GM19468 (cell line): Measurements from ENCODE around the gene LGSN.
"Not testable (repeated sequence)": the region's sequence is repeated elsewhere in the genome, so short reads cannot be mapped to it uniquely, and the experiment has no call there.

Experiments
- ATAC-seq: cut with Tn5 transposase; IDR thresholded peaks from one replicate; pipeline ENCODE4 v1.9.1; 2021; ENCODE audit warnings: mild to moderate bottlenecking, moderate library complexity, moderate number of reproducible peaks; ENCODE audit not compliant: unreplicated experiment; ENCODE audit errors: extremely low read depth

LGSN gene

DNA sequence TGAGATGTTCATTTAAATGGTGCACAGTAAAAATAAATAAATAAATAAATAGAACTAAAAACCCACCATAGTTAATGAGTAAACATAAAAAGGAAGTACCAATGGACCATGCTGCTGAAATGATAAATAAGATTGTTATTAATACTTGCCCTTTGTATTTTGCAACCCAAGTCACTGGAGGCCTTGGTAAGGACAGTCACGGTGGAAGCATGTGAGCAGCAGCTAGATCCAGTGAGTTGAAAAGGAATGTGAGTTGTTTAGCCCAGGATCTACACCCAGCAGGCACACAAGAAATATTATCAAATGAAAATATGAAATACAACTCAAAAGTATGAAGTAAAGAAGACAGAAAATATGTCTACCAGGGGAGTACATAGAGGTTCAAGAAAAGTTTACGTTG, 6.7 kb downstream of the LGSN start:
- no peak for ATAC-seq

DNA sequence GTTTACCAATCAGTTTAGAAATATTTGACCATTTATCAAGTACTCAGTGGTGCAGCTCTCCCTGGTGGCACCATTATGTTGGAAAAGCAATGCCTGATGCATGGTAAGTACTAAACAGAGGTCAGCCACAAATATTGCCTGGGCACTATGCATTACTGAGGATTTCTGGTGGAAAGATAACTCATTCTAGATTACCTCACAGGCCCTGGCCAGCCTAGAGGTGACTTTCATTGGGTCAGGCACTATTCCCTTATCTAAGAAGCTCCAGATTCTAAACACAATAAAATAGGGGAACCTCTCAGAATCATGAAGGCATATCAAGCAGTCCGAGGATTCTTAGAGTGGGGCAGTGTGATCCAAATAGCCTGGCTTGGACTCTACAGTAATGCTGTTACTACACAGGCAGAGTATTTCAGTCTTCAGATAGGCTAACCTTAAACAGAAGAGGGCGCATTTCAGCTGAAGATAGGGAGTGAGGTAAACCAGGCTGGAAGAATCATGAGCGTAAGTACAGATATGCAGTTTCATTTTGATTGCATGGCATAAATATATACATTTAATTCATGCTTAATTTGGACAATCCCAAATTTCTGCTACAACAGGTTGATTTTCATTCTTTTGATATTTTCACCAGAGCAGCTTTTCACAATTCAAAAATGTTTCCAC, 12.1 kb downstream of the LGSN start:
- no peak for ATAC-seq

DNA sequence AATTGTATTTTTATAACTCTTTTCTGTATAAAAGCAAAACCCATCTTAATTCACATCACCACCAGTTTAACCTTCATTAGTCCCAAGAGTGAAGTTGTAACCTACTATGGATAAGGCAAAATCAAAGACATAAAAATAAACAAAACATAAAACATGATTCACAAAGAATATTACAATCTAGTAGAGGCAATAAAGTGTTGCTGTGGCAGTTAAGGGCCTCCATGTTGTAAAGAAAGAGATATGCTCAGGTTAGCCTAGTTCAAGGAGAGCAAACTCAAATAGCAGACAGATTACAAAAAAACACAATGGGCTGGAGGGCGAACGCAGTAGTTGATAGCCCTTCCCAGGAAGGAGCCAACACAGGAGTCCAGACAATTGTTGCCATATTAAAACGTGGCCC, 13.4 kb downstream of the LGSN start:
- no peak for ATAC-seq

DNA sequence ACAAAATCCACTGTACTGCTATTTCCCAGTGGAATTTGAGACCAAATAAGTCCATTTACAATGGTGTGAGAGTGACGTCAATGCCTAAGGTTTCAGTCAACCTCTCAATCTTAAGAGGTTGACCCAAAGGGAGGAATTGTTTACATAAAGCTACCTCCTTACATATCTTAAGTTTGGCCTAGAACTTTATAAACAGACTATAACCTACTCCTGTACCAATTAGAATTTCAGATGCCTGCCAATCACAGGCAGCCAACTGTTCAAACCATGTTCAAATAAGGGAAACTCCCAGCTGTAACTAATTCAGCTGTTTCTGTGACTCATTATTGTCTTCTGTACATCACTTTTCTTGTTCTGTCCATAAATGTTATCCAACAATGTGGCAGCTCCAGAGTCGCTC, 14.5 kb downstream of the LGSN start:
- ATAC-seq: no peak

DNA sequence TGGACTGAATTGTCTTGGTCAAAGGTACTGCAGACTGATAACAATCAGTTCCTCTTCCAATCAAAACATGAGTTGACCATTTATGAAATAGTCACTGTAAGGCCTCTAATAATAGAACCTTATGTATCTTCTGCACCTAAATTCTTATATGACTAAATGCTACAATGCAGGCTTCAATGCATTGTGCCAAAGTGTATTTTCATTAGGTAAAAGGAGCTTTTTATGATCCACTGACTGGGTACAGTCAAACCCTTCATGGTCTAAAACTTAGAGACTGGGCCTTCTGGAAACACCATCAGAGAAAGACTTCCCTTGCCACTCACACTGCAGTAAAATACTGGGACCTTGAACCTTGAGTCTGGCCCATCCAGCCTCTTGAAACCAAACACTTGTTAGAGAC, 16.3 kb downstream of the LGSN start:
- ATAC-seq: no peak

DNA sequence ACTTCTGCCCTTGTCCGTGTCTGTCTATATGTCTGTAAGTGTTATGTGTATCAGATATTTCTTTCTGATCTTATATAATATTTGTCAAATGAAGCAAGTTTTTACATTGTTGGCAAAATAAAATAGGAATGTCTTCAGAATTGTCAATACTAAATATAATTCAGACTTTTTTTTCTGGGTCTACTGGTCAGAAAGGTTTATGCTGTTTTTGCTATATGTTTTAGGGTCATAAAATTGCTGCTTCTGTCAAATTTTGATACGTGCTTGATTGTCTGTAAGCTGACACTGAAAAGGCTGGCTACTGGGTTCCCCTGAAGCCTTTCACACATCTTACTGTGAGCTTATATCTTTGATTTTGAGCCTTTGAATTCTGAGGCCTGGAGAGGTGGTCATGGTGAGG, 20.1 kb downstream of the LGSN start:
- ATAC-seq: no peak

DNA sequence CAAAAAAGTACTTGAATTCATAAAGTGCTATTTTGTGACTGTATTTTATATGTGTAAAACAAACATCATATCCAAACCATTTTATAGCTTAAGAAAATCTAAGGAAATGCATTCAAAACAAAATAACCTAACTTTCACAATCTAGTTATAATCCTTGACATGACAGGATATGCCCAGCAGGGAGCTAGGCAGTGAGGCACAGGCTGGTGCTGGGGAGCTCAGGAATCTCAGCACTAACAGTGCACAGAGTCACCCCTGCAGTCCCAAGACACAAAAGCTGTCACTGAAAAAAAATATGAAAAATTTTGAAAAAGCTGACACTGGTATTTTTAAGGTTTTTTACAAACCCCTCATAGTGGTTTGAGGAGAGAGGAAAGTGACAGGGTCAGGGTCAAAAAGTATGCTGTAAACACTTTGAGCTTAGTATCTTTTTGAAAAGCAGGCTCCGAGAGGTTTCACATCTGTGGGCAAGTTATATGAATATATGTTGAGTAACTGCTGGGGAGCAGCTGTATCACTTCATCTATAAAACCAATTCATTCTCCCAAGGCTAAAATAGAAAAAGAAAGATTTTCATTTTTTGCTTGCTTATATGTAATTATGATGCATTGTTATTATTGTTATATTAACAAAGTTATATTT, 24.1 kb downstream of the LGSN start:
- ATAC-seq: no peak

DNA sequence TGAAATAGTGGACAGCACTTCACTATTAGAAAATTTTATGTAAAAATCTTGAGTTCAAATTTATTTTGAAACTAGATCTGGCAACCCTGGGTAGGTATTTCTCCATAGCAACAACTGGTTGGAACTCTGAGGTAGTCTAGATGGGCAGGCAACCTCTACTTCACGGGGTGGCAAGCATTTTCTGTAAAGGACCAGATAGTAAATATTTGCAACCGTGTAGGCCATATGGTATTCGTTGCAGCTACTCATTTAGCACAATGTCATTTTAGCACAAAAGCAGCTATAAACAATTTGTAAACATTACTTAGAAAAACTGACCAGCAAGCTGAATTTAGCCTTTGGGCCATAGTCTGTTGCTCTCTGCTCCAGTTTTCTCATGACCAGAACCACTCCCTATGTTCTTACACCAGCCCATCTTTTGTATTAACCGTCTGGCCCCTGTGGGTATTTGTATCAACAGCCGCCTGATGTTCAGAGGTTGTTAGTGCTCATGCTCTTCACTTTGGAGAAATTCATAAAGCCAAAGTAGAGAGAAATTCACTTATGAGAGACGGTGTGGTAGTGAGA, 29.2 kb downstream of the LGSN start:
- ATAC-seq: no peak

DNA sequence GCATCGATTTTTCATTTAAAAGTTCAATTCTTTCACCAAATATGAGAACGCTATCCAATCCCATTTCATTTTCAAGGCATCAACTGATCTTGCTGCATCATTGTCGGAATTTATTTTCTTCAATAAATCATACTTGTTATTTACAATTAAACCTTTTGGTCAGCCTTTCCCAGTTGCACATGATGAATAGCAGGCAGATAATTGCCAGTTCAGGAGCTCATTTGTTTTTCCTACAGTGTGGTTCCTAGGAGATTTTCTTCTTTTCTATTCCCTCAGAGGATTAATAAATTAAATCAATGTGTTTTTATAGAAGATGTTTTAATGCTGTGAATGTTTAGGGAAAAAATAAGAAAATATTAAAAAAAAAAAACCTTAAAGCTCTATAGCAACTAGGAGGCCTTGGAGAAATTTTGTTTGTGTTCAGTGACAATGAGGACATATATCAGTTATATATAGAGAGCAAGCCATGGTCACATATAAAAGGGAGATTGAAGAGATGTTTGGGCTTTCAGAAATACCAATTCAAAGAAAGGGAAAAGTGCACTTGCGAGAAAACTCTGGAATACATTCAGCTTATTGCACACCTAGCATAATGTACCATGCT, 30.4 kb downstream of the LGSN start:
- ATAC-seq: no peak

DNA sequence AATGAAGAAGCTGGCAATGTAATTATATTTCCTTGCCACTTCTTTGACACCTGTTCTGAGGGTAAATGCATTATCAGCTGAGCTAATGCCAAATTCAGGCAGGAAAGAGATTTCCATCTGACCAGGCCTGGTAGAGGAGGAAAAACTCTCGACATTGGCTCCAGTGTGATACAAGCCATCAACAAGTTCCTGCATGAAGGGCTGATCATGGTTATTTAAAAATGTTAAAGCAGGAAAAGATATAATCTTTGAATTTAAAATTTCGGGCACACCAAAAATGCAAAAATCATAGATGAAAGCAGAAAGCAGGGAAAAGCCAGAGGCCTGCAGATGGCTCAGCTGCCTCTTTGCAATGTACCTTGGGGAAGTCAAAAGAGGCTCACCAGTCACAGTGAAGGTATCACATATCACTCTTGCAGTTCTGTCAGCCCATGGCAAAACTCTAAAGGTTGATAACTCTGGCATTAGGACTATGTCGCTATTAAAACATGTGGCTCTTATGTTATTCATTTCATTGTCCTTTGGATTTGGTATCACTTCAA, 39.1 kb downstream of the LGSN start:
- ATAC-seq: no peak

DNA sequence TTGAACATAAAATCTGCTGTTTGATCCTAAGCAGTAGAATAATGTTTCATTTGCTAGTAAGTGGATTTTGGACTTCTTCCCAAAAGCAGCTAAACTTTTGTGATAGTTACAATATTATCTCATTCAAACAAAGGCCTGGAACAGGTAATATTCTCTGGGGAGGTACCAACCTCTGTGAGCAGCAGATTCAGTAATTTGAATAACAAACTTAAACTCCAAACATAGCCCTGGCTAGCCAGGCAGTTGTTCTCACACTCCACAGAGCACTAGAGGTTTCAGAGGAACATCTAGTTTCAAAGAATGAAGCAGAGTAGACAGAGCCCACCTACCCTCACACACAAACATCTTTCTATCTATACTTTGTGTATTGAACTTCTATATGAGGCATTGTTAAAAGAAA, 40.9 kb downstream of the LGSN start:
- no peak for ATAC-seq

DNA sequence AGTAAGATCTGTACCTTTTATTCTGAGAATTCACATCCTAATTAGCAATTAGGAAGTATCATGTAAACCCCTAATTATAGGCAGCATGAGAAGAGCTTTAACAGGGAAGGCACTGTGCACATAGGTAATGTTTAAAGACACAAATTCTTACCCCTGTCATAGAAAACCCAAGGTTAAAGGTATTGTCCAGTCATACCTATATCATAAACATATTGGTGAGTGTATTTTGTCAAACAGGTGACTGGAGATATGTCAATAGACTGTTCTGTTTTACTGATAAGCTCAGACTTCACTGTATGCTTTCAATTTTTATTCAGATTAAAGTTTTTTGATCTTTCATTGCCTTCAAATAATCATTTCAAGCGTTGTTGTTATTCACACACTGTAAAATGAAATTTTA, 43.8 kb downstream of the LGSN start:
- no peak for ATAC-seq

DNA sequence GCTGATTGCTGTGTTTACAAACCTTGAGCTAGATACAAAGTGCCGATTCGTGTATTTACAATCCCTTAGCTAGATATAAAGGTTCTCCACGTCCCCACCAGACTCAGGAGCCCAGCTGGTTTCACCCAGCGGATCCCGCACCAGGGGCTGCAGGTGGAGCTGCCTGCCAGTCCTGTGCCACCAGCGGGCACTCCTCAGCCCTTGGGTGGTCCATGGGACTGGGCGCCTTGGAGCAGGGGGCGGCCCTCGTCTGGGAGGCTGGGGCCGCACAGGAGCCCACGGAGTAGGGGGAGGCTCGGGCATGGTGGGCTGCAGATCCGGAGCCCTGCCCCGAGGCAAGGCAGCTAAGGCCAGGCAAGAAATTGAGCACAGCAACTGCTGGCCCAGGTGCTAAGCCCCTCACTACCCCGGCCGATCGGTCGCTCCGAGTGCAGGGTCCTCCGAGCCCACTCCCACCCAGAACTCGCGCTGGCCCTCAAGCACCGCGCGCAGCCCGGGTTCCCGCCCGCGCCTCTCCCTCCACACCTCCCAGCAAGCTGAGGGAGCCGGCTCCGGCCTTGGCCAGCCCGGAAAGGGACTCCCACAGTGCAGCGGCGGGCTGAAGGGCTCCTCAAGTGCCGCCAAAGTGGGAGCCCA, 44.9 kb downstream of the LGSN start:
- not testable (repeated sequence) for ATAC-seq

DNA sequence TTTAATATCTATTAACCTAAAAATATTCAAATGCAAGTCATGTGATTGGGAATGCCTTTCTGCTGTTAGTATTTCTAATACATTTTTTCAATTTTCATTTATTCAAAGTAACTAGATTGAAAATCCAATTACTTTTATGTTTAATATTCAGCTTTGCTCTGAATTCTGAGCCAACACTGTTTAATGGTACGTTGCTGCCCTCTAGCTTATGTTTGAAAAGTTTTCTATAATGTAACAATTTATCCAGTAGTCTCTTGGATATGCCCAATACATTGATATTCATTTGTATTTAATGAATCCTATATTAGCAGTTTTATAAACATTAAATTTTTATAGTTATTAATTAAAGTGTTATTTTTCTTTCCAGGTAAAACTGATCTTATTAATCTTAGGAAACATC, 47.4 kb downstream of the LGSN start:
- ATAC-seq: no peak

DNA sequence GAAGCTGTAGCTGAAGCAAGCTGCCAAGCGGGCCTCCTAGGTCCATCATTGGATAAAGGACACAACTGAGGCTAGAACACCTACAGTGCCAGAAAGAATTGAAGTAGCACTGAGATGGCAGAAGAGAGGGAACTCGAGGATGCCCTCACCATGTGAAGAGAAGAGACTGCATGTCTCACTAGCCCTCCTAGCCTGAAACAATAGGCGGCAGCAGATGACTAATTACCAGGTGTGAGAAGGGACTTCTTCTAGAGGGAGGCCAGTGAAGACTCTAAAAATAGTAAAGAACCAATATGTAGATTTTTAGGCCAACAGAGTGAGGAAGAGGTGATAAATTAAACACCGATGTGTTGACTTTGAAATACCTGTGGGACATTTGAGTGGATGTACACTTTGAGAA, 50.3 kb downstream of the LGSN start:
- no peak for ATAC-seq

DNA sequence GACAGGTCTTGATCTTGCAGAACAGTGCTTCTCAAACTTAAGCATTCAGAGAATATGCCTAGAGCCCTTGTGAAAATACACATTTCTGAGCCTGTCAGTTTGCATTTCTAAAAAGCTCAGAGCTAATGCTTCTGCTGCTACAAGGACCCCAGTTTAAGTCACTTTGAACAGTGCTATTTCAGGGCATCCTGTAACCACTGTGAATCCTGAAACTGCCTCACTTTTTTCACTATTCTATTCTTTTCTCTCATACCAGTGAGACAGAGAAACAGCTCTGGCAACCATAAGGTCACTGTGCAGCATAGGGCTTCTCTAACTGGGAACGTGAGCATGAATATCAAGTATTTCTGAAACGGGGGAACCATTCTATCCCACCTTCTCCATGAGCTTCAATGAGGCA, 51.2 kb downstream of the LGSN start:
- ATAC-seq: peak; percentile 58

DNA sequence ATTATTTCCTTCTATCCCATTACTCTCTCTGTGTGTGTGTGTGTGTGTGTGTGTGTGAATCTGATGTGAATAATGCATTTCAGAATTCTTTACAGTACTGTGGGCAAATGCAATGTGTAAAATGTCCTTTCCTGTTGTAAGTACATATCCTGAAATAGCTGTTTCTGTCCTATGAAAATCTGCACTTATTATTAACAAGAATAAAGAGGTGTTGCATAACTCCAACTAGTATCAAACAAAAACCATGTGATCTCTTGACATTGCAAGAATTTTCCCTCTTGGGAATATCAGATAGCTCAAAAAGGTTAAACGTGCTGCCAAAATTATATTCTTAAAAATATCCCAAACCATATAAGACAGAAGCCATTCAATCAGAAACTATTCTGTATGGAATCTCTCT, 52.0 kb downstream of the LGSN start:
- ATAC-seq: no peak

DNA sequence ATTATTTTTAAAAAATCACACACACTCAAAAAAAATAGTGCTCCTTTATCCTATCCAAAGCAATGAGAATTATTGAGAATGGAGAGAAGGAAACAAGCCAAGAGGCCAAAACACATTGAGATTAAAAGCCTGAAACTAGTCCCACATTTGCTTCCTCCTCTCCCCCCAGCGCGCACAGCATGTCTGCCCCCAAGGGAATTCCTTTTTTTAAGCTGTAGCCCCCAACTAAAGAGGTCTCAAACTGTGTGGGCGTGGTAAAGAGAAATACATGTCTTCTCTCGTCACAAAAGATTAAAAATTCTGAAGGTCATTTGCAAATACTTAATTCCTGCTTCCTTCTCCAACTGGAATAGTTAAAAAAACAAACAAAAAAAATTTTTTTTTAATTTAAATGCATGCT, 52.7 kb downstream of the LGSN start:
- ATAC-seq: no peak

DNA sequence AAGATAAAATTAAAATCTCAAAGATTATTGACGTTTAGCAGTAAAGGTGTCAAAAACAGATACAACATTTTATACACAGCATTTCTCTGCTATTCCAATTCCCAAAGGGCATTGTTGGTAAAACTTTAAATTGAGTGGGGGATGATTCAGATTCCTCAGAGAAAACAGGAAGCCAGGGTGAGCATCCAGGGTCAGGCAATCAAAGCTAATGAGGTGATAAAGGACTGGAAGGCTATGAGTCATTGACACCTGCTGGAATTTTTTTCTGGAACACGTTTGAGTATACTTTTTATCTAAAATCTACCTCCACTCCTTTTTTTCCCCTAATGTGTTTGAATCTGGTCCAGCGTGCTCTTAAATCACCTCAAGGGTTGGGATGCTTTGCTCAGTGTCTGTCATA, 56.3 kb downstream of the LGSN start:
- no peak for ATAC-seq

DNA sequence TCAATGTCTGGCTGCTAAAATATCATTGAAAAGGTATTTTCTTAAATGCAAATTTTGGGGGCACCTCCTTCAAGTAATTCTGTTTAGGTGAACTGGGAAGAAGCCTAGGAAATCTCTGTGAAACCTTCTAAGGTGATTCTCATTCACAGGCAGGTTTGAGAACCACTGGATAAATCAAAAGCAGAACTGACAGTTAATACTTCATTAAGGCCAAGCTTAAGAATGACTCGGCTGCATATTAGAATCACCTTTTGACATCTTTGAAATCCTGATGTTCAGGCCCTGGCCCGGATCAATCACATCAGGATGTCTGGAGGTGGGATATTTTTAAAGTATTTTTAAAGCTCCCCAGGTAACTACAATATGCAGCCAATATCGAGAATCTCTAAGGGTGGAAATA, 58.0 kb downstream of the LGSN start:
- ATAC-seq: no peak

DNA sequence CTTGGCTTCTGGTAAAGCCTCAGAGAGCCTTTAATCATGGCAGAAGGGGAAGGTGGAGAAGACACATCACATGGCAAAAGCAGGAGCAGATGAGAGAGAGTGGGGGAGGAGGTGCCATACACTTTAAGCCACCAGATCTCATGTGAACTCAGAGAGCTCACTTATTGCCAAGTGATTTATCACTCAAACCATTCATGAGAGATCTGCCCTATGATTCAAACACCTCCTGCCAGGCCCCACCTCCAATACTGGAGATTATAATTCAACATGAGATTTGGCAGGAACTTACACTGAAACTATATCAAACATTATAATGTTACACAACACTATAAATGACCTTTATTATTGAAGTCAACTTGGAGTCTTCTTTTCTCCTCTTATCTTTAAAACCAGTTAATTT, 60.6 kb downstream of the LGSN start:
- no peak for ATAC-seq
